Stomach (tissue), 4 donors: ENCODE data around the gene NFATC2.

Experiments used
- CTCF ChIP-seq, 7 experiments: fragments of 450-650 bp in 4 of 7; fragments of 200-600 bp in 3 of 7; sonication (generic) in 3 of 7; IDR thresholded peaks; one replicate each; pipeline ENCODE4 v1.5.1; 2016 to 2019; ENCODE audit warnings: antibody characterized with exemption in 7 of 7, control low read depth in 2 of 7, mild to moderate bottlenecking in 1 of 7
- POLR2A ChIP-seq, 4 donors: fragments of 450-650 bp; IDR thresholded peaks; one replicate each; pipeline ENCODE4 v1.6.1; 2016; ENCODE audit warnings: antibody characterized with exemption in 4 of 4, control low read depth in 2 of 4, mild to moderate bottlenecking in 1 of 4, moderate library complexity in 1 of 4
- POLR2AphosphoS5 ChIP-seq, 3 donors: sonication (generic); formaldehyde crosslinking; IDR thresholded peaks; one replicate each; pipeline ENCODE4 v1.6.1; 2016; ENCODE audit warnings: antibody characterized with exemption in 3 of 3

GRCh38 chr20:51341581-51341980 lies 200.9 kb downstream of the NFATC2 start:
- TF ChIP-seq CTCF (IDR thresholded peaks at IDR 0.05), result no peak
- TF ChIP-seq POLR2AphosphoS5 (IDR thresholded peaks at IDR 0.05), result no peak
- no peak for TF ChIP-seq POLR2A (IDR thresholded peaks at IDR 0.05)
